Measurements from ENCODE around the gene EFNB2. TPM values are rescaled to one million over a fixed set of nuclear protein-coding genes. Genes with fewer than 3 reads are reported as not detected.

The EFNB2 gene
- total RNA-seq, 1 experiment from 2014 or later: 17.5 TPM

DNA sequence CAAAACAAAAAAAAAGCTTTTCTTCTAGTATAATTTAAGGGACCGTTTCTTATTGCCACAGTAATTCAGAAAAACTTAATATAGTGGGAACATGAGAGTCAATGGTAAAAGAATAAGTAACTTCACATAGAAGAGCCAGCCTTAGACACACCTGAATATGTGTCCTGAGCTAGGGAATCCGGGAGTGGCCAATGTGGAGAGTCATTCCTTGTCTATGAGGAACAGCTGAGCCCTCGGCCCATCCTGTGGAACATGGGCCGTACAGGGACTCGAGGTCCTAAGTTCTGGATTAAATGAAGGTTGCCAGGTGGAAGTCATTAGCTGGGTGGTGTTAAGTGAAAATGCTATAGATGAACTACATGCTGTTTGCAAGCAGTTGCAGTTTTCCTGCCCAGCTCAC is 32.2 kb downstream of the EFNB2 start:
- no peaks in the 10 kb centered on the region for H3K27me3 ChIP-seq (ENCODE audit: insufficient read depth, low read depth)
- no TSS peak for BruUV-seq (replicated peaks)
- peaks cover 30% of the 10 kb centered on the region; the same call in 1 of the 2 replicates for H3K36me3 ChIP-seq (ENCODE audit: low read depth)
- no peak overlapping the region for H3K27ac ChIP-seq
- ChIA-PET POLR2A (ENCODE audit: unreplicated experiment) (interaction anchor here (0.5 to 0.6 kb wide), 3 partner anchors 146 to 1730 kb away, joined by 5 to 11 read pairs (median 11); no protein-coding TSS in a partner anchor), CTCF (interaction anchor here (0.8 kb wide), 1 partner anchor 344 kb away, joined by 4 read pairs; no protein-coding TSS in a partner anchor)
- no peak overlapping the region for H2AFZ ChIP-seq
- DNase-seq: no peak
- no peaks in the 10 kb centered on the region for H3K9me2 ChIP-seq (ENCODE audit: insufficient read depth)
- H3K4me3 ChIP-seq: no peak overlapping the region
- H3F3A ChIP-seq (ENCODE audit: insufficient read depth, low read depth): peaks cover 12% of the 10 kb centered on the region
- H3K4me1 ChIP-seq (replicated peaks; ENCODE audit: insufficient read depth): peaks cover 12% of the 10 kb centered on the region
- H3K9me3 ChIP-seq (ENCODE audit: insufficient read depth, low read depth): no peaks in the 10 kb centered on the region
- H4K20me1 ChIP-seq (ENCODE audit: insufficient read depth): no peaks in the 10 kb centered on the region; the same call in 1 of the 2 replicates
- TF ChIP-seq EZH2 (IDR thresholded peaks at IDR 0.05; ENCODE audit: low read depth): no peak
- TF ChIP-seq CTCF (conservative IDR thresholded peaks at IDR 0.05): no peak
- H3K4me2 ChIP-seq: no peak overlapping the region
- H3K79me2 ChIP-seq (ENCODE audit: low read depth): peaks cover 100% of the 10 kb centered on the region
- intact Hi-C loops (cut with micrococcal nuclease; ENCODE audit: unreplicated experiment): no loop called here

- H3F3A ChIP-seq (ENCODE audit: insufficient read depth, low read depth): no peaks in the 10 kb centered on the region; the same call in 1 of the 2 replicates
- H3K79me2 ChIP-seq (ENCODE audit: low read depth): peaks cover 98% of the 10 kb centered on the region
- H3K27me3 ChIP-seq (ENCODE audit: insufficient read depth, low read depth): no peaks in the 10 kb centered on the region
- no peak for DNase-seq
- no peaks in the 10 kb centered on the region for H3K9me2 ChIP-seq (ENCODE audit: insufficient read depth)
- no peak overlapping the region for H3K4me3 ChIP-seq
- intact Hi-C loops (cut with micrococcal nuclease; ENCODE audit: unreplicated experiment): no loop called here
- ChIA-PET CTCF (no interaction called here), POLR2A (ENCODE audit: unreplicated experiment) (no interaction called here)
- H3K4me1 ChIP-seq (replicated peaks; ENCODE audit: insufficient read depth): no peaks in the 10 kb centered on the region
- H3K4me2 ChIP-seq: no peak overlapping the region
- H3K36me3 ChIP-seq (ENCODE audit: low read depth): peaks cover 23% of the 10 kb centered on the region; the same call in 1 of the 2 replicates
- H3K9me3 ChIP-seq (ENCODE audit: insufficient read depth, low read depth): no peaks in the 10 kb centered on the region
- no TSS peak for BruUV-seq (replicated peaks)
- no peaks in the 10 kb centered on the region; the same call in 1 of the 2 replicates for H4K20me1 ChIP-seq (ENCODE audit: insufficient read depth)
- peak overlapping the region; percentile 19; the same call in 1 of the 2 replicates for H3K27ac ChIP-seq
- TF ChIP-seq CTCF (conservative IDR thresholded peaks at IDR 0.05) (no peak), EZH2 (IDR thresholded peaks at IDR 0.05; ENCODE audit: low read depth) (no peak)
- H2AFZ ChIP-seq: no peak overlapping the region
Measured at GRCh38 chr13:106500445-106500844, 35.0 kb downstream of the EFNB2 start.

GRCh38 chr13:106499896-106500295 is 35.6 kb downstream of the EFNB2 start:
- TF ChIP-seq EZH2 (IDR thresholded peaks at IDR 0.05; ENCODE audit: low read depth): no peak
- no peak for TF ChIP-seq CTCF (conservative IDR thresholded peaks at IDR 0.05)
- no peaks in the 10 kb centered on the region; the same call in 1 of the 2 replicates for H3F3A ChIP-seq (ENCODE audit: insufficient read depth, low read depth)
- no peaks in the 10 kb centered on the region for H3K27me3 ChIP-seq (ENCODE audit: insufficient read depth, low read depth)
- H3K27ac ChIP-seq: peak overlapping the region; percentile 19; the same call in 1 of the 2 replicates
- intact Hi-C loops (cut with micrococcal nuclease; ENCODE audit: unreplicated experiment): no loop called here
- no peaks in the 10 kb centered on the region for H3K4me1 ChIP-seq (replicated peaks; ENCODE audit: insufficient read depth)
- POLR2A ChIA-PET (ENCODE audit: unreplicated experiment): no interaction called here
- peaks cover 96% of the 10 kb centered on the region for H3K79me2 ChIP-seq (ENCODE audit: low read depth)
- H3K4me3 ChIP-seq: no peak overlapping the region
- no peak overlapping the region for H2AFZ ChIP-seq
- DNase-seq: no peak
- peaks cover 28% of the 10 kb centered on the region for H3K36me3 ChIP-seq (ENCODE audit: low read depth)
- no TSS peak for BruUV-seq (replicated peaks)
- H3K4me2 ChIP-seq: no peak overlapping the region
- CTCF ChIA-PET: interaction anchor here (0.5 kb wide), 1 partner anchor 21 kb away, joined by 4 read pairs; no protein-coding TSS in a partner anchor
- no peaks in the 10 kb centered on the region for H3K9me3 ChIP-seq (ENCODE audit: insufficient read depth, low read depth)
- H3K9me2 ChIP-seq (ENCODE audit: insufficient read depth): no peaks in the 10 kb centered on the region
- H4K20me1 ChIP-seq (ENCODE audit: insufficient read depth): no peaks in the 10 kb centered on the region; the same call in 1 of the 2 replicates
